GM21737 (cell line): ENCODE measurements around the gene DEDD.

Source experiments
- ATAC-seq: cut with Tn5 transposase; IDR thresholded peaks from one replicate; pipeline ENCODE4 v1.9.1; 2021; ENCODE audit warnings: mild to moderate bottlenecking, moderate library complexity; ENCODE audit not compliant: unreplicated experiment

Gene DEDD

GRCh38 chr1:161095230-161095629 is 37.2 kb downstream of the DEDD start:
- ATAC-seq, result no peak

- no peak for ATAC-seq
Measured at GRCh38 chr1:161094481-161094880, 38.0 kb downstream of the DEDD start.

- ATAC-seq, result no peak
Measured at GRCh38 chr1:161092621-161093028, 39.8 kb downstream of the DEDD start.

GRCh38 chr1:161091796-161092507 is 40.5 kb downstream of the DEDD start:
- ATAC-seq, result no peak

GRCh38 chr1:161091093-161091492 is 41.4 kb downstream of the DEDD start:
- ATAC-seq, result no peak

GRCh38 chr1:161090617-161091016 is 41.9 kb downstream of the DEDD start:
- ATAC-seq, result no peak

- no peak for ATAC-seq
Measured at GRCh38 chr1:161089938-161090337, 42.5 kb downstream of the DEDD start.

- ATAC-seq, result no peak
Measured at GRCh38 chr1:161089251-161089924, 43.1 kb downstream of the DEDD start, which contains the start of gene NECTIN4. TSS of gene NECTIN4 (minus strand) at chr1:161089558. CDS start at chr1:161089296, 262 bp downstream.

- ATAC-seq, result no peak
Measured at GRCh38 chr1:161088587-161089110, 43.8 kb downstream of the DEDD start.

GRCh38 chr1:161086457-161086856 is 46.0 kb downstream of the DEDD start:
- ATAC-seq, result no peak

- no peak for ATAC-seq
Measured at GRCh38 chr1:161085165-161085564, 47.3 kb downstream of the DEDD start.

GRCh38 chr1:161084597-161084988 is 47.9 kb downstream of the DEDD start:
- ATAC-seq, result no peak

GRCh38 chr1:161083748-161084596 is 48.5 kb downstream of the DEDD start:
- ATAC-seq, result no peak

- ATAC-seq, result no peak
Measured at GRCh38 chr1:161082996-161083747, 49.3 kb downstream of the DEDD start.

GRCh38 chr1:161082483-161082882 is 50.0 kb downstream of the DEDD start:
- ATAC-seq, result no peak

GRCh38 chr1:161081519-161081918 is 50.9 kb downstream of the DEDD start:
- ATAC-seq, result no peak

- ATAC-seq, result no peak
Measured at GRCh38 chr1:161080441-161081405, 51.7 kb downstream of the DEDD start.

GRCh38 chr1:161079436-161080110 is 52.9 kb downstream of the DEDD start:
- ATAC-seq, result no peak

GRCh38 chr1:161077426-161077825 is 55.0 kb downstream of the DEDD start:
- ATAC-seq, result no peak
